Pancreas (tissue), 10 donors: ENCODE results near the gene CRABP2. TPM values are rescaled to one million over a fixed set of nuclear protein-coding genes. Genes with fewer than 3 reads are reported as not detected.
A peak's percentile ranks its signal among the peaks of the same experiment; 100 is the strongest.

Experiments
- ATAC-seq, 4 donors: fragments of 200-7000 bp; cut with Tn5 transposase; one replicate each; pipeline versions ENCODE4 v1.8.0 to v1.9.1; 2020; ENCODE audit warnings: mild to moderate bottlenecking in 4 of 4, moderate library complexity in 4 of 4
- DNase-seq, 6 donors: peaks; one replicate each; pipeline ENCODE4 v3.0.0-alpha.2; 2020
- FAIRE-seq: peaks from 2 replicates; lab custom pipeline; 2012; peaks lifted over from hg19 to GRCh38; lab: Jason Lieb, UNC
- H3K27ac ChIP-seq, 4 donors: fragments of 200-600 bp; sonication (generic); 1 replicate in 3 of 4; 2 replicates in 1 of 4; pipeline versions ENCODE4 v1.5.0 to v1.8.0; 2020
- H3K27me3 ChIP-seq, 4 donors: fragments of 200-600 bp; one replicate each; pipeline ENCODE4 v1.8.0; 2021
- H3K36me3 ChIP-seq, 3 donors: fragments of 200-600 bp; sonication (generic) in 1 of 3; one replicate each; pipeline versions ENCODE4 v1.5.0 to v1.8.0; 2020 to 2021
- H3K4me1 ChIP-seq, 3 donors: fragments of 200-600 bp; one replicate each; pipeline ENCODE4 v1.8.0; 2021
- H3K4me3 ChIP-seq, 4 donors: fragments of 200-600 bp; sonication (generic) in 2 of 4; one replicate each; pipeline versions ENCODE4 v1.5.0 to v1.8.0; 2020 to 2021
- H3K9me3 ChIP-seq, 4 donors: fragments of 200-600 bp; one replicate each; pipeline ENCODE4 v1.8.0; 2021
- CTCF ChIP-seq, 4 donors: fragments of 200-600 bp; sonication (generic) in 3 of 4; IDR thresholded peaks; one replicate each; pipeline versions ENCODE4 v1.5.0 to v1.8.0; 2021; ENCODE audit warnings: antibody characterized with exemption in 4 of 4
- WGBS, 2 donors: extraction: QIAGEN DNeasy Blood & Tissue Kit; methylation state at CpG; one replicate each; pipeline ENCODE4 v1.1.7; 2013; 5-methylcytosine and 5-hydroxymethylcytosine counted together
- intact Hi-C, 3 donors: fragments of 100-400 bp; cut with DNase I; formaldehyde crosslinking; loops; one replicate each; pipeline versions ENCODE4 v1.11.1 to v1.14.2; 2022
- polyA plus RNA-seq, 2 donors: library from polyadenylated mRNA; stranded (reverse); fragments of 200-250 nt; gene quantifications; one replicate each; pipeline ENCODE4 v1.2.3, GENCODE V29; 2013
- total RNA-seq, 6 donors: library from RNA; stranded (reverse); fragmentation: NEBNext Ultra II Directional in 4 of 6; extraction: Animal tissue kit (Norgen Biotek cat#: 25700) in 4 of 6; gene quantifications; one replicate each; pipeline versions ENCODE4 v1.2.1 to v1.2.4, GENCODE V29; 2021 to 2023
- donor health status: healthy with polysubstance abuse.
- donor health status: DM: no; HTN: no; CAD: no; lungs with moderate emphysema.
- donor health status: DM: no; HTN: no; CAD: no.
- donor health status: control.
- donor health status: control.
- donor health status: Bipolar disorder and iron deficiency.
- donor health status: DM: yes; HTN: yes; CAD: no.
- donor health status: DM: no; HTN: no; CAD: no.
- donor health status: DM: no; HTN: no; CAD: no.
- donor health status: DM: yes; HTN: yes; CAD: no.

CRABP2 gene
- total RNA-seq (1 to 10 TPM in 3 of 6 donors, under 1 TPM in 3; 0.38 to 5.0 (median 1.2) TPM), polyA plus RNA-seq (1 to 10 TPM; 3.3 to 4.0 TPM)

GRCh38 chr1:156705321-156705917 lies at the start of gene CRABP2:
Gene CRABP2, minus strand, starts transcription at chr1:156705583. Its CDS starts 137 bp downstream, at chr1:156705446.
- intact Hi-C loops, result no loop called here
- DNase-seq (peak in 3 of 6 donors; percentile 57 to 83 (median 75)), ATAC-seq (peak; percentile 15 to 36 (median 27)), FAIRE-seq (no peak)
- peak within 1 kb of the TSS; percentile 7 to 48 (median 26) for H3K4me3 ChIP-seq
- no peak within 1 kb of the TSS for H3K27ac ChIP-seq
- H3K4me1 ChIP-seq, result peaks cover 9 to 22% (median 17%) of the 10 kb centered on the region in 3 donors
- 1% methylated on average over 41 to 42 of the region's 42 CpGs for WGBS, 2 donors
- no peaks in the 10 kb centered on the region for H3K36me3 ChIP-seq
- no peak for TF ChIP-seq CTCF (IDR thresholded peaks at IDR 0.05)
- no peaks in the 10 kb centered on the region for H3K9me3 ChIP-seq
- H3K27me3 ChIP-seq, result peaks cover 0 to 6% (median 0%) of the 10 kb centered on the region in 4 donors

- no peaks in the 10 kb centered on the region for H3K9me3 ChIP-seq
- ATAC-seq (no peak), FAIRE-seq (no peak), DNase-seq (no peak)
- H3K4me3 ChIP-seq, result no peak overlapping the region
- intact Hi-C loops, result no loop called here
- H3K27ac ChIP-seq, result no peak overlapping the region
- H3K27me3 ChIP-seq, result no peaks in the 10 kb centered on the region
- peaks cover 5 to 14% (median 6%) of the 10 kb centered on the region in 3 donors for H3K4me1 ChIP-seq
- 82 to 89% methylated on average over 8 of the region's 8 CpGs for WGBS, 2 donors
- H3K36me3 ChIP-seq, result no peaks in the 10 kb centered on the region
- TF ChIP-seq CTCF (IDR thresholded peaks at IDR 0.05), result no peak
These were observed 48.8 kb upstream of the CRABP2 start for GRCh38 chr1:156754219-156754618.

GRCh38 chr1:156752843-156753482 lies 47.6 kb upstream of the CRABP2 start:
- H3K9me3 ChIP-seq, result no peaks in the 10 kb centered on the region
- H3K36me3 ChIP-seq, result no peaks in the 10 kb centered on the region
- ATAC-seq (no peak), FAIRE-seq (no peak), DNase-seq (no peak)
- 7% methylated on average over 1 of the region's 1 CpG for WGBS, 2 donors
- H3K4me3 ChIP-seq, result peak overlapping the region; percentile 61 to 98 (median 96)
- TF ChIP-seq CTCF (IDR thresholded peaks at IDR 0.05), result no peak
- no peaks in the 10 kb centered on the region for H3K27me3 ChIP-seq
- H3K27ac ChIP-seq, result peak overlapping the region in 1 of 4 donors; percentile 23
- peaks cover 14 to 23% (median 17%) of the 10 kb centered on the region in 3 donors for H3K4me1 ChIP-seq
- intact Hi-C loops, result no loop called here

GRCh38 chr1:156751757-156752481 lies 46.5 kb upstream of the CRABP2 start:
- ATAC-seq, result peak; percentile 80 to 84 (median 82)
- WGBS, 2 donors, result 0% methylated on average over 52 to 68 of the region's 68 CpGs
- no peaks in the 10 kb centered on the region for H3K9me3 ChIP-seq
- peak; percentile 96 to 99 (median 98) for DNase-seq
- no peaks in the 10 kb centered on the region for H3K36me3 ChIP-seq
- intact Hi-C loops, result no loop called here
- H3K27me3 ChIP-seq, result no peaks in the 10 kb centered on the region
- no peak for FAIRE-seq
- TF ChIP-seq CTCF (IDR thresholded peaks at IDR 0.05), result no peak
- peak overlapping the region; percentile 65 to 95 (median 92) for H3K27ac ChIP-seq
- H3K4me3 ChIP-seq, result peak overlapping the region; percentile 61 to 98 (median 96)
- H3K4me1 ChIP-seq, result peaks cover 18 to 29% (median 22%) of the 10 kb centered on the region in 3 donors
